ENCODE results near the gene P4HB.
A peak's percentile ranks its signal among the peaks of the same experiment; 100 is the strongest.

Gene P4HB

GRCh38 chr17:81895400-81895799 is 35.1 kb upstream of the P4HB start:
- ATAC-seq = no peak

GRCh38 chr17:81891303-81891552 is 30.9 kb upstream of the P4HB start:
- peak in 1 of 2 donors; percentile 0 for ATAC-seq

GRCh38 chr17:81890447-81891302 is 30.3 kb upstream of the P4HB start:
- no peak for ATAC-seq

GRCh38 chr17:81889602-81890001 is 29.3 kb upstream of the P4HB start:
- ATAC-seq = no peak

GRCh38 chr17:81888988-81889595 is 28.8 kb upstream of the P4HB start:
- no peak for ATAC-seq

GRCh38 chr17:81888105-81888987 is 28.0 kb upstream of the P4HB start:
- no peak for ATAC-seq

- ATAC-seq = no peak
Measured at GRCh38 chr17:81885869-81886548, 25.7 kb upstream of the P4HB start.

GRCh38 chr17:81885454-81885853 is 25.1 kb upstream of the P4HB start:
- no peak for ATAC-seq

- ATAC-seq = peak in 1 of 2 donors; percentile 26
Measured at GRCh38 chr17:81884968-81885367, 24.6 kb upstream of the P4HB start.

- ATAC-seq = no peak
Measured at GRCh38 chr17:81884520-81884919, 24.2 kb upstream of the P4HB start.

- ATAC-seq = no peak
Measured at GRCh38 chr17:81879121-81879520, 18.8 kb upstream of the P4HB start.

GRCh38 chr17:81878294-81878693 is 18.0 kb upstream of the P4HB start:
- no peak for ATAC-seq

- ATAC-seq = no peak
Measured at GRCh38 chr17:81877569-81877968, 17.2 kb upstream of the P4HB start.

GRCh38 chr17:81871387-81872230 is 11.3 kb upstream of the P4HB start:
- ATAC-seq = peak; percentile 6 to 25

GRCh38 chr17:81870981-81871386 is 10.6 kb upstream of the P4HB start, which contains the start of gene ARHGDIA:
Gene ARHGDIA, minus strand, starts transcription at chr17:81871337. Its CDS starts 1,407 bp downstream, at chr17:81869930.
- ATAC-seq = peak; percentile 58 to 67

GRCh38 chr17:81870131-81870980 is 10.0 kb upstream of the P4HB start:
- peak; percentile 14 to 23 for ATAC-seq

GRCh38 chr17:81869221-81870130 is 9.1 kb upstream of the P4HB start:
- ATAC-seq = peak in 1 of 2 donors; percentile 0

GRCh38 chr17:81868674-81869220 is 8.4 kb upstream of the P4HB start:
- no peak for ATAC-seq

GRCh38 chr17:81867991-81868673 is 7.8 kb upstream of the P4HB start:
- no peak for ATAC-seq
